HepG2 (cell line): Measurements from ENCODE around the gene SMIM14. TPM values are rescaled to one million over a fixed set of nuclear protein-coding genes. Genes with fewer than 3 reads are reported as not detected.
A peak's percentile ranks its signal among the peaks of the same experiment; 100 is the strongest.

Source experiments
- ARID2 ChIP-seq: sonication (generic); formaldehyde crosslinking; IDR thresholded peaks from 2 replicates; pipeline ENCODE4 v1.8.1; 2022; ENCODE audit warnings: mild to moderate bottlenecking, missing genetic modification reagents, borderline replicate concordance
- ETV6 ChIP-seq: sonication (generic); formaldehyde crosslinking; conservative IDR thresholded peaks from 2 replicates; pipeline ENCODE4 v1.4.0; 2020; ENCODE audit warnings: missing genetic modification reagents
- FIP1L1 ChIP-seq: fragments of 200-400 bp; formaldehyde crosslinking; IDR thresholded peaks from 2 replicates; pipeline ENCODE4 v1.6.1; 2018; ENCODE audit warnings: low read depth, mild to moderate bottlenecking, low read length, moderate library complexity, borderline replicate concordance; ENCODE audit not compliant: insufficient read depth
- HES4 ChIP-seq: sonication (generic); formaldehyde crosslinking; IDR thresholded peaks from 2 replicates; pipeline ENCODE4 v1.9.0; 2021; ENCODE audit warnings: mild to moderate bottlenecking, missing genetic modification reagents, borderline replicate concordance
- MBD4 ChIP-seq: IDR thresholded peaks from 2 replicates; pipeline ENCODE4 v1.6.1; 2012; ENCODE audit warnings: low read length, inconsistent platforms, borderline replicate concordance
- ONECUT2 ChIP-seq: sonication (generic); formaldehyde crosslinking; IDR thresholded peaks from 2 replicates; pipeline ENCODE4 v1.4.0; 2020; ENCODE audit warnings: missing genetic modification reagents
- PCBP1 ChIP-seq: fragments of 200-400 bp; formaldehyde crosslinking; IDR thresholded peaks from 2 replicates; pipeline ENCODE4 v1.6.1; 2017; ENCODE audit warnings: mild to moderate bottlenecking, low read depth, low read length, borderline replicate concordance
- ZNF3 ChIP-seq: IDR thresholded peaks from 2 replicates; pipeline ENCODE4 v1.7.0; 2017; ENCODE audit warnings: inconsistent platforms
- ZNF567 ChIP-seq: sonication (generic); formaldehyde crosslinking; IDR thresholded peaks from 2 replicates; pipeline ENCODE4 v1.8.1; 2023; ENCODE audit warnings: mild to moderate bottlenecking, missing genetic modification reagents, borderline replicate concordance
- polyA plus RNA-seq, 8 experiments: library from polyadenylated mRNA; depleted of rRNA in 3 of 8; stranded (reverse) in 7 of 8; unstranded in 1 of 8; fragments of >200 nt; fragmentation: Illumina TruSeq in 4 of 8; extraction: Trizol in 4 of 8; gene quantifications; 2 replicates each; pipeline versions ENCODE4 v1.2.1 to v1.2.3, GENCODE V29; 2011 to 2016; ENCODE audit warnings: low read depth in 4 of 8, missing spikeins in 1 of 8, mixed read lengths in 1 of 8; ENCODE audit not compliant: insufficient read depth in 1 of 8
- total RNA-seq, 5 experiments: library from RNA; depleted of rRNA; stranded (reverse); fragments of >200 nt; fragmentation: Illumina TruSeq; extraction: Trizol; gene quantifications; 2 replicates each; pipeline ENCODE4 v1.2.3, GENCODE V29; 2016; ENCODE audit warnings: low read depth in 1 of 5
- TF ChIP-seq, protein P1 (sequence below): sonication (generic); formaldehyde crosslinking; IDR thresholded peaks from 2 replicates; pipeline ENCODE4 v1.5.0; 2020; ENCODE audit warnings: mild to moderate bottlenecking, missing genetic modification reagents, borderline replicate concordance
- TF ChIP-seq, protein P2 (sequence below): sonication (generic); formaldehyde crosslinking; IDR thresholded peaks from 2 replicates; pipeline ENCODE4 v1.9.0; 2021; ENCODE audit warnings: missing genetic modification reagents, mild to moderate bottlenecking, borderline replicate concordance
- TF ChIP-seq, protein P3 (sequence below): sonication (generic); formaldehyde crosslinking; IDR thresholded peaks from 2 replicates; pipeline ENCODE4 v1.8.0; 2022; ENCODE audit warnings: missing genetic modification reagents, mild to moderate bottlenecking, borderline replicate concordance
- TF ChIP-seq, protein P4 (sequence below): sonication (generic); formaldehyde crosslinking; IDR thresholded peaks from 2 replicates; pipeline ENCODE4 v1.4.0; 2020; ENCODE audit warnings: mild to moderate bottlenecking, missing genetic modification reagents
- TF ChIP-seq, protein P5 (sequence below): sonication (generic); formaldehyde crosslinking; IDR thresholded peaks from 2 replicates; pipeline ENCODE4 v1.5.1; 2020; ENCODE audit warnings: missing genetic modification reagents, mild to moderate bottlenecking, borderline replicate concordance

SMIM14 gene
- total and polyA plus RNA-seq, 2 of the 13 experiments (the other 11 are each of a cell fraction or from before 2014, with no cell fraction given), result 16.3 to 28.1 TPM

DNA sequence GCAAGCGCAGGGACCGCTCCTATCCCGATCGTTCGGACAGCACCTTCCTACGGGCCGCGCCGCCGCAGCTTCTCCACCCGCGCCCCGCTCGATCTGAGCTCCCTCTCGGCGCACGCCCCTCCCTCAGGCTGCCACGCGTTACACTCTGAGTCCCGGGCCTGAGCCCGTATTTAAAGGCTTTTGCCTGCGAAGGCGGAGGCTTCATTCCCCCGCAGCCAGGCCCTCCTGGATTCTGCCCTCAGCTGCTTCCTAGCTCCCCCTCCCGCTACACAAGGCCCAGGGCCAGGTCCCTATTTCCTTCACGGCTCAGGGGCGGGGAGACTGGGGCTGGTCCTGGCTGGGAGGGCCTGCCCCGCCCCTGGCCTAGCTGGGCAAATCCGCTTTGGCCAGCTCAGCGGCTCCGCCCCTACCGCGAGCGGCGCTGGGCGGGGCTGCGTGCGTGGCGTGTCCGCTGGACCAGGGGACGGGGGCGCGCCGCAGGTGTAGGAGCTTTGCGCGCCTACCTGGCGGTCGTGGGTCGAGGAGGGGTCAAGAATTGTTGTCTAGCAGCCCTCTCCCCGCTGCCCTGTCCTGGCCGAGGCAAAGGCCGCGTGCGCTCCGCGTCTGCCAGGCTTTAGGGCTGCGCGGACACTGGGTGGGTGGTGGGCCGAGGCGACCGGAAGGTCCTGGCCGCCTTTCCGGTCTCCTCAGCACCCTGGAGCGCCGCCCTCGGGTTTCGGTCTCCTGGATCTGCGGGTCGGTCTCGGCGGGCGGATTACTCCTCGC lies 111.2 kb downstream of the SMIM14 start, which contains the start of gene UGDH (continued):
- TF ChIP-seq, protein P1, sequence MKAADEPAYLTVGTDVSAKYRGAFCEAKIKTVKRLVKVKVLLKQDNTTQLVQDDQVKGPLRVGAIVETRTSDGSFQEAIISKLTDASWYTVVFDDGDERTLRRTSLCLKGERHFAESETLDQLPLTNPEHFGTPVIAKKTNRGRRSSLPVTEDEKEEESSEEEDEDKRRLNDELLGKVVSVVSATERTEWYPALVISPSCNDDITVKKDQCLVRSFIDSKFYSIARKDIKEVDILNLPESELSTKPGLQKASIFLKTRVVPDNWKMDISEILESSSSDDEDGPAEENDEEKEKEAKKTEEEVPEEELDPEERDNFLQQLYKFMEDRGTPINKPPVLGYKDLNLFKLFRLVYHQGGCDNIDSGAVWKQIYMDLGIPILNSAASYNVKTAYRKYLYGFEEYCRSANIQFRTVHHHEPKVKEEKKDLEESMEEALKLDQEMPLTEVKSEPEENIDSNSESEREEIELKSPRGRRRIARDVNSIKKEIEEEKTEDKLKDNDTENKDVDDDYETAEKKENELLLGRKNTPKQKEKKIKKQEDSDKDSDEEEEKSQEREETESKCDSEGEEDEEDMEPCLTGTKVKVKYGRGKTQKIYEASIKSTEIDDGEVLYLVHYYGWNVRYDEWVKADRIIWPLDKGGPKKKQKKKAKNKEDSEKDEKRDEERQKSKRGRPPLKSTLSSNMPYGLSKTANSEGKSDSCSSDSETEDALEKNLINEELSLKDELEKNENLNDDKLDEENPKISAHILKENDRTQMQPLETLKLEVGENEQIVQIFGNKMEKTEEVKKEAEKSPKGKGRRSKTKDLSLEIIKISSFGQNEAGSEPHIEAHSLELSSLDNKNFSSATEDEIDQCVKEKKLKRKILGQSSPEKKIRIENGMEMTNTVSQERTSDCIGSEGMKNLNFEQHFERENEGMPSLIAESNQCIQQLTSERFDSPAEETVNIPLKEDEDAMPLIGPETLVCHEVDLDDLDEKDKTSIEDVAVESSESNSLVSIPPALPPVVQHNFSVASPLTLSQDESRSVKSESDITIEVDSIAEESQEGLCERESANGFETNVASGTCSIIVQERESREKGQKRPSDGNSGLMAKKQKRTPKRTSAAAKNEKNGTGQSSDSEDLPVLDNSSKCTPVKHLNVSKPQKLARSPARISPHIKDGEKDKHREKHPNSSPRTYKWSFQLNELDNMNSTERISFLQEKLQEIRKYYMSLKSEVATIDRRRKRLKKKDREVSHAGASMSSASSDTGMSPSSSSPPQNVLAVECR (CRISPR knock-in tag), result peak; percentile 93
- no peak for TF ChIP-seq MBD4
- TF ChIP-seq, protein P2, sequence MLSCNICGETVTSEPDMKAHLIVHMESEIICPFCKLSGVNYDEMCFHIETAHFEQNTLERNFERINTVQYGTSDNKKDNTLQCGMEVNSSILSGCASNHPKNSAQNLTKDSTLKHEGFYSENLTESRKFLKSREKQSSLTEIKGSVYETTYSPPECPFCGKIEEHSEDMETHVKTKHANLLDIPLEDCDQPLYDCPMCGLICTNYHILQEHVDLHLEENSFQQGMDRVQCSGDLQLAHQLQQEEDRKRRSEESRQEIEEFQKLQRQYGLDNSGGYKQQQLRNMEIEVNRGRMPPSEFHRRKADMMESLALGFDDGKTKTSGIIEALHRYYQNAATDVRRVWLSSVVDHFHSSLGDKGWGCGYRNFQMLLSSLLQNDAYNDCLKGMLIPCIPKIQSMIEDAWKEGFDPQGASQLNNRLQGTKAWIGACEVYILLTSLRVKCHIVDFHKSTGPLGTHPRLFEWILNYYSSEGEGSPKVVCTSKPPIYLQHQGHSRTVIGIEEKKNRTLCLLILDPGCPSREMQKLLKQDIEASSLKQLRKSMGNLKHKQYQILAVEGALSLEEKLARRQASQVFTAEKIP (CRISPR knock-in tag), result no peak
- TF ChIP-seq, protein P3, sequence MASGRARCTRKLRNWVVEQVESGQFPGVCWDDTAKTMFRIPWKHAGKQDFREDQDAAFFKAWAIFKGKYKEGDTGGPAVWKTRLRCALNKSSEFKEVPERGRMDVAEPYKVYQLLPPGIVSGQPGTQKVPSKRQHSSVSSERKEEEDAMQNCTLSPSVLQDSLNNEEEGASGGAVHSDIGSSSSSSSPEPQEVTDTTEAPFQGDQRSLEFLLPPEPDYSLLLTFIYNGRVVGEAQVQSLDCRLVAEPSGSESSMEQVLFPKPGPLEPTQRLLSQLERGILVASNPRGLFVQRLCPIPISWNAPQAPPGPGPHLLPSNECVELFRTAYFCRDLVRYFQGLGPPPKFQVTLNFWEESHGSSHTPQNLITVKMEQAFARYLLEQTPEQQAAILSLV (CRISPR knock-in tag), result peak; percentile 87; the same call in 1 of the 2 replicates
- peak; percentile 81 for TF ChIP-seq ZNF567 (CRISPR knock-in tag)
- TF ChIP-seq FIP1L1, result no peak; the same call in 1 of the 2 replicates
- peak; percentile 83 for TF ChIP-seq ETV6 (CRISPR knock-in tag)
- TF ChIP-seq, protein P4, sequence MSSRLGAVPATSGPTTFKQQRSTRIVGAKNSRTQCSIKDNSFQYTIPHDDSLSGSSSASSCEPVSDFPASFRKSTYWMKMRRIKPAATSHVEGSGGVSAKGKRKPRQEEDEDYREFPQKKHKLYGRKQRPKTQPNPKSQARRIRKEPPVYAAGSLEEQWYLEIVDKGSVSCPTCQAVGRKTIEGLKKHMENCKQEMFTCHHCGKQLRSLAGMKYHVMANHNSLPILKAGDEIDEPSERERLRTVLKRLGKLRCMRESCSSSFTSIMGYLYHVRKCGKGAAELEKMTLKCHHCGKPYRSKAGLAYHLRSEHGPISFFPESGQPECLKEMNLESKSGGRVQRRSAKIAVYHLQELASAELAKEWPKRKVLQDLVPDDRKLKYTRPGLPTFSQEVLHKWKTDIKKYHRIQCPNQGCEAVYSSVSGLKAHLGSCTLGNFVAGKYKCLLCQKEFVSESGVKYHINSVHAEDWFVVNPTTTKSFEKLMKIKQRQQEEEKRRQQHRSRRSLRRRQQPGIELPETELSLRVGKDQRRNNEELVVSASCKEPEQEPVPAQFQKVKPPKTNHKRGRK (CRISPR knock-in tag), result no peak; the same call in 1 of the 2 replicates
- TF ChIP-seq ZNF3 (CRISPR knock-in tag), result peak; percentile 13; the same call in 1 of the 2 replicates
- TF ChIP-seq HES4 (CRISPR knock-in tag), result peak; percentile 69; the same call in 1 of the 2 replicates
- TF ChIP-seq ARID2 (CRISPR knock-in tag), result peak; percentile 87; the same call in 1 of the 2 replicates
- peak; percentile 60 for TF ChIP-seq ONECUT2 (CRISPR knock-in tag)
- TF ChIP-seq, protein P5, sequence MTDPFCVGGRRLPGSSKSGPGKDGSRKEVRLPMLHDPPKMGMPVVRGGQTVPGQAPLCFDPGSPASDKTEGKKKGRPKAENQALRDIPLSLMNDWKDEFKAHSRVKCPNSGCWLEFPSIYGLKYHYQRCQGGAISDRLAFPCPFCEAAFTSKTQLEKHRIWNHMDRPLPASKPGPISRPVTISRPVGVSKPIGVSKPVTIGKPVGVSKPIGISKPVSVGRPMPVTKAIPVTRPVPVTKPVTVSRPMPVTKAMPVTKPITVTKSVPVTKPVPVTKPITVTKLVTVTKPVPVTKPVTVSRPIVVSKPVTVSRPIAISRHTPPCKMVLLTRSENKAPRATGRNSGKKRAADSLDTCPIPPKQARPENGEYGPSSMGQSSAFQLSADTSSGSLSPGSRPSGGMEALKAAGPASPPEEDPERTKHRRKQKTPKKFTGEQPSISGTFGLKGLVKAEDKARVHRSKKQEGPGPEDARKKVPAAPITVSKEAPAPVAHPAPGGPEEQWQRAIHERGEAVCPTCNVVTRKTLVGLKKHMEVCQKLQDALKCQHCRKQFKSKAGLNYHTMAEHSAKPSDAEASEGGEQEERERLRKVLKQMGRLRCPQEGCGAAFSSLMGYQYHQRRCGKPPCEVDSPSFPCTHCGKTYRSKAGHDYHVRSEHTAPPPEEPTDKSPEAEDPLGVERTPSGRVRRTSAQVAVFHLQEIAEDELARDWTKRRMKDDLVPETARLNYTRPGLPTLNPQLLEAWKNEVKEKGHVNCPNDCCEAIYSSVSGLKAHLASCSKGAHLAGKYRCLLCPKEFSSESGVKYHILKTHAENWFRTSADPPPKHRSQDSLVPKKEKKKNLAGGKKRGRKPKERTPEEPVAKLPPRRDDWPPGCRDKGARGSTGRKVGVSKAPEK (CRISPR knock-in tag), result peak; percentile 17; the same call in 1 of the 2 replicates
- no peak for TF ChIP-seq PCBP1
